ENCODE measurements around the gene WTAP. TPM values are rescaled to one million over a fixed set of nuclear protein-coding genes. Genes with fewer than 3 reads are reported as not detected.
A peak's percentile ranks its signal among the peaks of the same experiment; 100 is the strongest.

Gene WTAP
- 100 to 1,000 TPM; 159 to 160 TPM for total RNA-seq
- 196 to 197 reads per million in 2 donors for total RNA-seq

DNA sequence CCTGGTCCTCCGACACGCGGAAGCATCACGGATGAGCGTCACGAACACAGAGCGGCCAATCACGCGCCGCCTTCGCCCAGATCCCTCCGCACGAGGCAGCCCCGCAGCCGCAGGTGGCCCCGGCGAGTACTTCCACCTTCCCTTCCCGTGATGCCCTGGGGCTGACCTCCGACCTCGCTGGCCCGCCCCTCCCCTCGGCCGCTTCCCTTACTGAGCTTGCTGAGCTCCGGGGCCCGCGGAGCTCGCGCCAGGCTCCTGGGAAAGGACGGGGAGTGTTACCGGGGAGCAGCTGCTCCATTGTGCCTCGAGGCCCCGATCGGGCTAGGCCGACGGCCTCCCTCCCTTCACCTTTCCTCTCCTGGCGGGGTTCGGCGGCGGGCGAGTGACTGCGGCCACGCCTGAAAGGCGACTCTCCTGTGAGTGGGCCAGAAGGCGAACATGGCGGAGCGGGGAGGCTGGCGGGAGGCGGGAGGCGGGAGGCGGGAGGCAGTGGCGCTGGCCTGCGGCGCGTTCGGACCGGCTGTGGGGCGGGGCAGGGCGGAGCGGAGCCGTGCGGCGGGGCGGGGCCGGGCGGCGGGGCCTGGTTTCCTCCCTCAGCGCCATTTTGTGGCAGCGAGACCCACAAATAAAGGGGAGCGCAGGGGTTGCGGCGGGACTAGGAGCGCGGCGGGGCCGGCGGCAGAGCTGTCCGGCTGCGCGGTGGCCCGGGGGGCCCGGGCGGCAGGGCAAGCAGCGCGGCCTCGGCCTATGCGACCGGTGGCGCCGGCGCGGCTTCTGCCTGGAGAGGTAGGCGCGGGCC is at the start of gene WTAP:
Gene WTAP, plus strand, starts transcription at position 589 of the 799 bp plus-strand sequence. CDS start 8,760 bp downstream, outside the sequence.
- H3K4me1 Mint-ChIP-seq, result peaks cover 37% of the 10 kb centered on the region
- peak; percentile 88 for ATAC-seq
- H3K36me3 Mint-ChIP-seq (ENCODE audit: low read depth), result peaks cover 4% of the 10 kb centered on the region

DNA sequence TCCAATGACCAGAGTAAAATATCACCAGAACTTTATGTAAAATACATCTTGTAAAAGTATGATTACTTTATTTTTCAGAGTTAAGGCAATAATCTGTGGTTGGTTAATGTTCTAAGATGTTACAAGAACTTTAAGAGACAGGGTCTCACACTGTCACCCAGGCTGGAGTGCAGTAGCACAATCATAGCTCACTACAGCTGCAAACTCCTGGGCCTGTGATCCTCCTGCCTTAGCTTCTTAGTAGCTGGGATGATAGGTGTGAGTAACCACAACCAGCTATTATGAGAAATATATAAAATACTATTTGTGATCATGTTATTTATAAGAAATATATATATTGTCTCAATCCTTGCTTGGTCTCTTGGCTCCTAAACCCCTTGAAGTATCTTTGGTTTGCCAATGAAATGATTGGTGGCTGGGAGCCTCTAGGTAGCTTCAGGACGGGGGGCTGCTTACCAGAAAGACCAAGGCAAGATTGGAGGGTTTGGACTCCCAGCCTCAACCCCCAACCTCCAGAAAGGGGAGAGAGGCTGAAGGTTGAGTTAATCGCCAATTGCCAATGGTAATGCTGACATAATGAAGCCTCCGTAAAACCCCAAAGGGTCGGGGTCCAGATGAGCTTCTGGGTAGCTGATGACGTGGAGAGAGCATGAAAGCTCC is 49.7 kb upstream of the WTAP start:
- Mint-ChIP-seq H3K27ac (peak overlapping the region; percentile 16), H3K4me1 (peaks cover 9% of the 10 kb centered on the region), H3K36me3 (ENCODE audit: low read depth) (peaks cover 6% of the 10 kb centered on the region), H3K27me3 (no peaks in the 10 kb centered on the region), H3K4me3 (no peak overlapping the region)
- DNase-seq (no peak), ATAC-seq (peak; percentile 25)
- H3K9me3 ChIP-seq (ENCODE audit: control insufficient read depth, low read length, poor library complexity, severe bottlenecking), result no peaks in the 10 kb centered on the region

More for the DNA sequence above, at the start of gene WTAP:
- no peaks in the 10 kb centered on the region for H3K9me3 ChIP-seq (ENCODE audit: control insufficient read depth, low read length, poor library complexity, severe bottlenecking)
- peak within 1 kb of the TSS; percentile 96 for H3K4me3 Mint-ChIP-seq
- peak within 1 kb of the TSS; percentile 99 for H3K27ac Mint-ChIP-seq
- peak; percentile 94 to 96 (median 94) for DNase-seq
- H3K27me3 Mint-ChIP-seq, result no peaks in the 10 kb centered on the region

DNA sequence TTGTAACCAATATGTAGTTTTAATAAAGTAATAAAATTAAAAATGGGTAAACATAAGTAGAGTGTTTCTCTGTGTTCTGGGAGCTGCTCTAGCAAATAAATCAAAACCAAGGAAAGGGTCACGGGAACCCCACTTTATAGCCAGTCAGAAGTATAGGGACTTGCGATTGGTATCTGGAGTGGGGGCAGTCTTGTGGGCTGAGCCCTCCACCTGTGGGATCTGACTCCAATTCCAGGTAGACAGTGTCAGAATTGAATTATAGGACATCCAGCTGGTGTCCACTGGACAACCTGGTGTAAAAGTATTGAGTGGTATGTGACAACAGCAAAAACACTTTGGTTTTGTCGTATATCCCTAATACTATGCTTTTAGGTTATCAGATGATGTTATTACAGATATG is 48.7 kb upstream of the WTAP start:
- H3K4me3 Mint-ChIP-seq, result no peak overlapping the region
- H3K4me1 Mint-ChIP-seq, result peaks cover 9% of the 10 kb centered on the region
- H3K27me3 Mint-ChIP-seq, result no peaks in the 10 kb centered on the region
- H3K36me3 Mint-ChIP-seq (ENCODE audit: low read depth), result peaks cover 2% of the 10 kb centered on the region
- H3K27ac Mint-ChIP-seq, result no peak overlapping the region
- ATAC-seq, result peak; percentile 28
- DNase-seq, result no peak
- no peaks in the 10 kb centered on the region for H3K9me3 ChIP-seq (ENCODE audit: control insufficient read depth, low read length, poor library complexity, severe bottlenecking)

DNA sequence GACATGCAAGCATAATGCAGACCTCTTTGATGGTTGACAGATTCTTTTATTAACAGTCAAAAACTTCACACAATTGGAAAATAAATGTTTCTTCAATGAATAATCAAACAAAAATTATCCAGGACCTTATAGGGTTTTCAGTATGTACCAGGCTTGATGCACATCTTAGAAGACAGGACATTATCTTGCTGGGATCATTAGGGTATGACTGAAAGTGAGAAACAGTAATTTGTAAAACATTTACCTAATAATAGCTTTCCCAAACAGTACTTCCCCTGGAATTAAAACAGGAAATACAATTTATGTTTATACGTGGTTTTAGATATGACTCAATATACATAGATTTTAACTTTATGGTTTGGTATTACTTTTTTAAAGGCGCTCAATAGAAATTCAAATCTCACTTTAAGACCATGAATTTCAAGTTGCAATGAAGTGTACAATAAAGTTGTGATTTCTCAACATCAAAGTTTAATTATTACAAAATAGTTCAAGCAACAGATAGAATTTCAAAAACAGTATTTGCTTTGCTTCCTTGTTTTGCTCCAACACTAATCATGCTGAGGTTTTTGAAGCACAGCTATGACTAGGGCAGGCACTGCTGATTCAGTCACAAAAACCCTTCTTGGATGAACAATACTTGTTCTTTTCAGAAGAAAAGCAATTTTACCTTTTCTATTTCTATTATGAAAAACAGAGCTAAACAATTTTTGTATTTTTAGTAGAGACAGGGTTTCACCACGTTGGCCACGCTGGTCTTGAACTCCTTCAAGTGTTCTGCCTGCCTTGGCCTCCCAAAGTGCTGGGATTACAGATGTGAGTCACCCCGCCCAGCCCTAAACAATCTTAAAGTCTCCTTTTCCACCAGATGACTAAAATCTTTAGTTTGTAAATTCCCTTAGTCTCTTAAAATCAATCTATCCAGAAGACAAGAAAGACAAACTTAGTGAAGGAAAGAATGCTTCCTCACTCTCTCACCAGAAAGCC is 47.9 kb upstream of the WTAP start:
- DNase-seq, result no peak
- H3K4me1 Mint-ChIP-seq, result peaks cover 9% of the 10 kb centered on the region
- ATAC-seq, result no peak
- no peaks in the 10 kb centered on the region for H3K9me3 ChIP-seq (ENCODE audit: control insufficient read depth, low read length, poor library complexity, severe bottlenecking)
- H3K4me3 Mint-ChIP-seq, result no peak overlapping the region
- no peaks in the 10 kb centered on the region for H3K27me3 Mint-ChIP-seq
- peaks cover 2% of the 10 kb centered on the region for H3K36me3 Mint-ChIP-seq (ENCODE audit: low read depth)
- H3K27ac Mint-ChIP-seq, result no peak overlapping the region

DNA sequence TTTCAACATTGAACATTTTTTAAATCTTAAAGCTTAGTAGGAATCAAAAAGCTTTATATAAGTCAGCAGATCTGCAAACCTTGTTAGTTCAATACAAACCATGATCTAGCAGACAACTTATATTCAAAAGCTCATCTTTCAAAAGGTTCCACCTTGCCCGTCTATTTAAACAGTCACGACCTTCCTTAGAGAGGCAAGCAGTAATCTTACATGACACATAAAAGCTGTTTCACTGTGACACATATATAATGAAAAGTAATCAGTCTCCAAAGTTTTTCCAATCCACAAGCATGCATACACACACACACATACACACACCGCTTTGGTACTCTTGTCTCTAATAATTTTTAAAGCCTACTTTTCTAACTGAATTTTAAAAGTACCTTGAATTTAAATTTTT is 47.2 kb upstream of the WTAP start:
- peaks cover 5% of the 10 kb centered on the region for H3K4me1 Mint-ChIP-seq

DNA sequence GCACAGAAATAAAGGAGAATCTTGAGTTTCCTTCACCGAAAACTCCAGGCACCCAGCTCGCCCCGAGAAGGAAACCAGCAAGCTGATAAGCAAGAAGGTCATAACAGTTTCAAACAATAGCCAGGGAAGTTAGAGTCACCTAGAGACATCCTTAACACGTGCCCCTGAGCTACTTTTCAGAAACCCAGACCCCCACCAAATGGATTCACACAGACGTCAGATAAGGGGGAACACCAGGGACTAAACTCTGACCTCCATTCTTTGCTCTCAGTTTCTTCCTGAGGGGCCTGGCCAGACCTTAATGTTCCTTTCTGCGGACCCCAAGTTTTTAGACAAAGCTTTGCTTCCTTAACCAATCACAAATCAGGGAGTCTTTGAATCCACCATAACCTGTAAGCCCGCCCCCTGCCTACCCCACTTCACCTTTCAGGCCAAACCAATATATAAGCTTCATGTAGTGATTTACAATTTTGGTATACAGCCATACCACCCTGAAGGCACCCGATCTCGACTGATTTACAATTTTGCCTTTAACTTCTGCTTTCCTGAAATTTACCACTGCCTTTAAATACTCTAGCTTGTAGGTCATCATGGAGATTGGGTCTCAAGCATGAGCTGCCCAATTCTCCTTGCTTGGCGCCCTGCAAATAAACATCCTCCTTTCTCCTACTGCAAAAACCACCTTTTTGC is 46.0 kb upstream of the WTAP start:
- Mint-ChIP-seq H3K36me3 (ENCODE audit: low read depth) (no peaks in the 10 kb centered on the region), H3K27ac (peak overlapping the region; percentile 69), H3K4me3 (no peak overlapping the region), H3K27me3 (no peaks in the 10 kb centered on the region), H3K4me1 (peaks cover 5% of the 10 kb centered on the region)
- DNase-seq (no peak), ATAC-seq (no peak)
- H3K9me3 ChIP-seq (ENCODE audit: control insufficient read depth, low read length, poor library complexity, severe bottlenecking), result no peaks in the 10 kb centered on the region

More for the DNA sequence above, 47.2 kb upstream of the WTAP start:
- DNase-seq (no peak), ATAC-seq (no peak)
- no peak overlapping the region for H3K4me3 Mint-ChIP-seq
- no peaks in the 10 kb centered on the region for H3K27me3 Mint-ChIP-seq
- no peak overlapping the region for H3K27ac Mint-ChIP-seq
- H3K9me3 ChIP-seq (ENCODE audit: control insufficient read depth, low read length, poor library complexity, severe bottlenecking), result no peaks in the 10 kb centered on the region
- H3K36me3 Mint-ChIP-seq (ENCODE audit: low read depth), result peaks cover 2% of the 10 kb centered on the region

DNA sequence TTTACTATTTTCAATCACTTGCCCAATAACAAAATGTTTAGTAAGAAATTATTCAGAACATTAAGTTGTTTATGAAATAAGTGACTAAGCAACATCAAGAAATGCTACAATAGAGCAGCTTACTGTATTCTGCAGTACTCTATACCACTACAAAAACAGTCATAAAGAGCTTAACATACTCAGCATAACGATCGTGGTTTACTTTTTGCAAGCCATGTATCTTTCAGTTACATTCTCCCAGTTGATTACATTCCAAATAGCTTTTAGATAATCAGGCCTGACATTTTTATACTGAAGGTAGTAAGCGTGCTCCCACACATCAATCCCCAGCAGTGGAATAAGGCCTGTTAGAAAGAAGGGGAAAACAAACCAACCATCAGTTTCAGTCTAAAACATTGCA is 45.0 kb upstream of the WTAP start:
- Mint-ChIP-seq H3K36me3 (ENCODE audit: low read depth) (no peaks in the 10 kb centered on the region), H3K27ac (peak overlapping the region; percentile 69)

DNA sequence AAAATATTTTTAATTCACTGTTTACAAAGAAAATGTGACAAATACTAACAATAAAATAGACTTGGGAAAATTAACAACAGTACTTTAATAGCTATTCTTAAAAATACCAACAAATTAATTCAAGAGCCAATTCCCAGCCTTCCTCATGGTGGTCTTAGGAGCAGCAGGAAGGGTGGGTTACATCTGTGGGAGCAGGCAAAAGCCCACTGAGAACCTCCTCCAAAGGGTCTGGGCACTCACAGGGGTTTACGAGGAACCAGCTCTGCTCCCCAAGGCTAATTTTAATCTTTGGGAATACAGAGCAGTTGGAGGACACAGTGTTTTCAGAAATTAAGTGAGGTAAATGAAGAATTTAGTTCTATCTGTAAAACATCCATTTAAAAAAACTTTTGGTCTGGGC is 44.5 kb upstream of the WTAP start:
- Mint-ChIP-seq H3K27ac (no peak overlapping the region), H3K36me3 (ENCODE audit: low read depth) (no peaks in the 10 kb centered on the region), H3K27me3 (no peaks in the 10 kb centered on the region), H3K4me3 (no peak overlapping the region), H3K4me1 (peaks cover 11% of the 10 kb centered on the region)
- DNase-seq (no peak), ATAC-seq (no peak)
- no peaks in the 10 kb centered on the region for H3K9me3 ChIP-seq (ENCODE audit: control insufficient read depth, low read length, poor library complexity, severe bottlenecking)

More for the DNA sequence above, 45.0 kb upstream of the WTAP start:
- H3K27me3 Mint-ChIP-seq, result no peaks in the 10 kb centered on the region
- DNase-seq (no peak), ATAC-seq (no peak)
- H3K4me1 Mint-ChIP-seq, result peaks cover 11% of the 10 kb centered on the region
- no peak overlapping the region for H3K4me3 Mint-ChIP-seq
- no peaks in the 10 kb centered on the region for H3K9me3 ChIP-seq (ENCODE audit: control insufficient read depth, low read length, poor library complexity, severe bottlenecking)

DNA sequence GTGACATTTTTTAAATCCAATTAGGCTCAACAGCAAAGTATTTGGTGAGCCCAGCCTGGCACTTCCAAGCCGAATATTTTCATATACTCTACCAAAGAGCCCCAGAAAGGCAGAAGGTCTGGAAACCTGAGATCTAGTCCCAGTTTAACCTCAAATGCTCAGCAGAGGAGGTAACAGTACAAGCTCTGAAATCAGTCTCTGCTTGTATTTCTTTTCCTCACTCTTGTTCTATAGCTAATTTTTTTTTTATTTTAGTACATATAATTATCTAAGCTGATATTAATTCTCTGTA is 43.3 kb upstream of the WTAP start:
- H3K4me1 Mint-ChIP-seq, result peaks cover 18% of the 10 kb centered on the region
- no peak for ATAC-seq
- no peaks in the 10 kb centered on the region for H3K27me3 Mint-ChIP-seq
- no peak overlapping the region for H3K4me3 Mint-ChIP-seq
- peaks cover 3% of the 10 kb centered on the region for H3K36me3 Mint-ChIP-seq (ENCODE audit: low read depth)
- H3K9me3 ChIP-seq (ENCODE audit: control insufficient read depth, low read length, poor library complexity, severe bottlenecking), result no peaks in the 10 kb centered on the region
- no peak for DNase-seq
- H3K27ac Mint-ChIP-seq, result no peak overlapping the region

DNA sequence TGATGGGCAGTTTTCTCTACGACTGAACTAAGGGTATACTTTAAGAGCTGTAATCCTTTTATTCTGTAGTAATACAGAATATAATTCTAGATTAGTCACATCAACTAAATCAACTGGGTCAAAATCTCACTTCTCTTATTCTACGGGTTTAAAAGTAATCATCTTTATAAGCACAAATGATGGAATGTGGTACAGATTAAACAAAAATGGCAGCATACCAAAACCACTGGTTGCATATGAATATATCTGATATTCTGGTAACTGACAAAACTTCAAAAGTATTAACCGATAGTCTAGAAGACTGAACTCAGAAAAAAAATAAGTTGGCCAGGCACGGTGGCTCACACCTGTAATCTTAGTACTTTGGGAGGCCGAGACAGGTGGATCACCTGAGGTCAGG is 41.3 kb upstream of the WTAP start:
- no peak for DNase-seq
- H3K9me3 ChIP-seq (ENCODE audit: control insufficient read depth, low read length, poor library complexity, severe bottlenecking), result no peaks in the 10 kb centered on the region
- Mint-ChIP-seq H3K4me1 (peaks cover 18% of the 10 kb centered on the region), H3K4me3 (no peak overlapping the region), H3K27ac (no peak overlapping the region), H3K27me3 (no peaks in the 10 kb centered on the region), H3K36me3 (ENCODE audit: low read depth) (peaks cover 3% of the 10 kb centered on the region)
- no peak for ATAC-seq

DNA sequence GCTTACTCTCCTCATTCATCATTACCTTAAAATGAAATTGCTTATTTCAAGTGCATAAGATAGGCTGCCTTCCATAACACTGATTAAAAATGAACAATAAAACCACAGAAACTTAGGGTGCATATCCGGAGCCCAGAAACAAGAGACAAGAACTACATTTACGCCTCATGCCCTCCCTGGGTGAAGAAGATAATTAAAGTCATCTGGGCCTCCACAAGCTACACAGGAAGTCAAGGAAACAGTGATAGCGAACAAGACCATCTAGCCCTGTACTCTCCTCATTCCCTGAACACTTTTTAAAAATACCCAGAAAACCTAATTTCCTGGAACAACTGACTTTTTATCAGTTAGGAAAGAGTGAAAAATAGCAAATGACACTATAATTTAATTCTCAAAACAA is 40.6 kb upstream of the WTAP start:
- DNase-seq (no peak), ATAC-seq (no peak)
- H3K4me3 Mint-ChIP-seq, result no peak overlapping the region
- no peaks in the 10 kb centered on the region for H3K27me3 Mint-ChIP-seq
- peak overlapping the region; percentile 49 for H3K27ac Mint-ChIP-seq
- H3K4me1 Mint-ChIP-seq, result peaks cover 21% of the 10 kb centered on the region
- H3K9me3 ChIP-seq (ENCODE audit: control insufficient read depth, low read length, poor library complexity, severe bottlenecking), result no peaks in the 10 kb centered on the region
- peaks cover 5% of the 10 kb centered on the region for H3K36me3 Mint-ChIP-seq (ENCODE audit: low read depth)

DNA sequence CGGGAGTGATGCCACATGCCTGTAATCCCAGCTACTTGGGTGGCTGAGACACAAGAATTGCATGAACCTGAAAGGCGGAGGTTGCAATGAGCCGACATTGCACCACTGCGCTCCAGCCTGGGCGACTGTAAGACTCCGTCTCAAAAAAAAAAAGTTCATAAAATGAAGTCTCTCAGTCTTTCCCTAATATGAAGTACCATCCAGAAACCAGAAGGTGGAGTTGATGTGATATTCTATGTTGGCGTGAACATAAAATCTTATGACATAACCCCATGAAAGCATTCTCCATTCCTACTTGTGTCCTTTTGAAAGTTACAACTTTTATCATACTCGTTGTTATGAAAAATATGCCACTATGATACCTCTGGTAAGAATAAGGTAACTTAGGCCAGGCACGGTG is 40.0 kb upstream of the WTAP start:
- Mint-ChIP-seq H3K36me3 (ENCODE audit: low read depth) (peaks cover 5% of the 10 kb centered on the region), H3K4me1 (peaks cover 25% of the 10 kb centered on the region), H3K27me3 (no peaks in the 10 kb centered on the region), H3K27ac (peak overlapping the region; percentile 49), H3K4me3 (no peak overlapping the region)
- DNase-seq, result no peak
- no peak for ATAC-seq
- H3K9me3 ChIP-seq (ENCODE audit: control insufficient read depth, low read length, poor library complexity, severe bottlenecking), result no peaks in the 10 kb centered on the region

All from T-helper 17 cell (primary cell).